Fibroblast of upper back skin (primary cell): ENCODE measurements around the gene QRFPR.
"Not testable (repeated sequence)": the region's sequence is repeated elsewhere in the genome, so short reads cannot be mapped to it uniquely, and the experiment has no call there.

Experiments used
- DNase-seq: peaks from one replicate; pipeline ENCODE4 v3.0.0-alpha.2; 2013

Gene QRFPR

DNA sequence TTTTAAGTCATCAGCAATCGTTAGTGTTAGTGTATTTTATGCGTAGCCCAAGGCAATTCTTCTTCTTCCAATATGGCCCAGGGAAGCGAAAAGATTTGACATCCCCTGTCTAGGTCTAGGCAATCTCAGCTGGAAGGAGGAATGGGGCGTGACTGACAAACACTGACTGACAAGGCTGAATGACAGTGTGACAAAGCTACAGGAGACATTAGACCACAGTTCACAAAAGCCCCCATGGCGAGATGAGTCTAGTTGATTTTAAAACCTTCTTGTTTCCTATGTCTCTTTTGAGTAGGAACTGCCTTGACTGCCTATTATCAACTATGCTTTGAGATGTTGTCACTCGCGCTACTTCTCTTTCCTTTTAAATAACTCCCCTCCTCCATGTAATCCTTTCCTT lies 42.3 kb downstream of the QRFPR start:
- no peak for DNase-seq

DNA sequence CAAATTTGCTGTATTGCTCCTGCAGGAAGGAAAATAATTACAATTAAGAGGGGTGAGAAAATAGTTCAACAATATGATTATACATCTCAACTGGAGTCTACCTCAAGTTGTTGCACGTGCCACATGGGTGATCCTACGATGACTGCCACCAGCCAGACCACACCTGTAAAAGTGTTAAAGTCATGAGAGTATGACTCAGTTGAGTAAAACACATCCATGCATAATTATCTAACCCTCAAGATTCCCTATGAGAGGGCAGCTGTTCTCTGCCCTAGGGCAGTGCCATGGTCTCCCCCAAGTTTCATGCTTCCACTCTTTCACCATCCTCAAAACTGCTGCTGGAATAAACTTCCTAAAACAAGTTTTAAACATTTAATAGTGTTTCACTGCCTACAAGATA lies 44.1 kb downstream of the QRFPR start:
- DNase-seq, result no peak

DNA sequence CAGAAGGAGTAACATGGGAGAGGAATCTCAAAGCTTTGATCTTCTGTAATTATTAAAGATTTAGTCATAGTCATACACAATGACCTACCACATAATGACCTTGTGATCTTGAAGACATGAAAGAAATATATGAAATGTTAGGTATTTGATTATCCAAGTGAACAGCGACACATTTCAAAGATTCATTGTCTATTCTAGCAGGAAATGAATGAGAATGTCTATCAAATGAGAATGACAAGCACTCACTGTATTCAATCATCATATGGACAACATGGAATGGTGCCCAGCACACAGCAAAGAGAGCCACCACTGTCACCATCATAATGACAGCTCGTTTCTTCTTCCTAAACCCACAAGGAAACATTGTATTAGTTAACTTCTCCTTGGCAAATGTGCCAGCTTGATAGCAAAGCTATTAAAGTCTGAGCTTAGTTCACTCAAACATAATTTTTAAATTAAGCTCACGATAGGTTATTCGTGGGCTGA lies 50.6 kb downstream of the QRFPR start:
- no peak for DNase-seq

DNA sequence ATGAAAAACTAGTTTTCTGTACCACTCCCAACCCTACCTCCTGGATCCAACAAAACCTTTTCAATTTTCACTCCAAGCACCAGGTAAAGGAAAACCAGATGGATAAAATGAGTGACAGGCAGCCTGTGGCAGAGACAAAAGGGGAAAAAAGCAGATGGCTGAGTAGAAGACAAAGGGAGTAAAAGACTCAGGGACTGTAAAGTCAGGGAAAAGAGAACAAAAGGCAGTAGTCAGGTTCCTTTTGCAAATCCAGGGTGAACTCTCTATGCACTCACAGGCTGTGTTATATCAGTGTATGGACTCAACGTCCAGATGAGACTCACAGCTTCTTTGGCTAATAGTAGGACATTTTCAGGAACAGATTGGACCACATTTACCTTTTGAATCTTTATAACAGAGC lies 54.2 kb downstream of the QRFPR start:
- no peak for DNase-seq

DNA sequence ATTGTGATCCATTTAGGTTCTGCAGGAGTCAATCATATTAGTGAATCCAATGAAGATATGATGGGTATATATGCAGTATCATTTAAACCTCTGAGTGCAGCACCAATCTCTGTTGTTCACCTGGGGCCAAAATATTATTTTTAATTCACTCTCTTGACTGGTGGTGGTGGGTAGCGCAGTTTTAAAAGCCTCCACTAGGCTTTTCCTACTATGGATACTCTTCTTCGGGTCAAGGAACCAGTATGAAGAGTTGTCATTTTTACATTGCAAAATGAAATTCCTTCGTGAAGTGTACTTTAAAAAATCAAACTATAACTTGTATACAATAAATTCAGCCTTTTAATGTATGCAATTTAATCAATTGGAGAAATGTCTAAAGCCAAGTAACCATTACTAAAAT lies 56.5 kb downstream of the QRFPR start:
- no peak for DNase-seq

- no peak for DNase-seq
These were observed 59.4 kb downstream of the QRFPR start for GRCh38 chr4:121321466-121321865.

DNA sequence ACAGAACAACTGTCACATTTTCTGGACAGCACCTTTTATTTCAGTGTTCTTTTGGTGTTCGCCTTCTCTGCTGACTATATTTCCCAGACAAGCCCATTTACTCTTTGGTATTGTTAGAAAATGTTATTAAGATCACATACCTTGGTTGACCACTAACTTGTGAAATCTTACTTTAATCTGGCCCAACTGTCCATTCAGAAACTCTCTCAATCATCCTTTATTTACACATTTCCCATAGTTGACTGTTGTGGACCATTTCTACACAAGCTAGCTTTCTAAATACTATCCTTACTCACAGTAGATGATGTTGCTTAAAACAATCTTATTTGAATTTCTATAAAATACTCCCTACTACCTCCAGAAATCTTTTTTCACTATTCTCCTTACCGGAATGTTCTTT lies 64.7 kb downstream of the QRFPR start:
- no peak for DNase-seq

DNA sequence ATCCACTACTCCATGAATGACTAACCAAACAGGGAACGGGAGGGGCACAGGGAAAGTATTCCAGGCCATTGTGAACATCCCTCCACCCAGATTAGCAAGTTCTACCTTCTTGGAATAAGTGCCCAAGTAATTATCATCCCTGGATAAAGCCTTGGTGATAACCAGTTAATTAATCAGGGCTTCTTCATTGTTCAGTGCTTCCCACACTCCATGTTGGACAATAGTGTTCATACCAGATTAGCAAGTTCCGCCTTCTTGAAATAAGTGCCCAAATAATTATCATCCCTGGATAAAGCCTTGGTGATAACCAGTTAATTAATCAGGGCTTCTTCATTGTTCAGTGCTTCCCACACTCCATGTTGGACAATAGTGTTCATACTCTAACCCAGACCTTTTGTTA lies 67.4 kb downstream of the QRFPR start:
- DNase-seq, result not testable (repeated sequence)

- no peak for DNase-seq
These were observed 72.0 kb downstream of the QRFPR start for GRCh38 chr4:121308828-121309227.

DNA sequence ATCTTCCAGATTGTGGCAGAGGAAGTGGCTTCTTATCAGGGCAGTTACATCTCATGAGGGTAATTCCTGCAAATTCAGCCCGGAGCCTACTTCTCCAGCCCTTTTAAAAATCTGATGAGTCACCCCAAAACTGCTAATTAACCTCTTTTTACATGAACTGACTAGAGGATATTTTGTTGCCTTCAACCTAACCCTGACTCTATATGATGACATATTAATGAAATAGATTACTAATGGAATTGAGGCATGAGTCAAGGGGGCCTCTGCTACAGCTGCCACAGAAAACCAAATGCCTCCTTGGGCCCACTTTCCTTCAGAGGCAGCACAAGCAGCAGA lies 72.5 kb downstream of the QRFPR start:
- DNase-seq, result peak; percentile 34

DNA sequence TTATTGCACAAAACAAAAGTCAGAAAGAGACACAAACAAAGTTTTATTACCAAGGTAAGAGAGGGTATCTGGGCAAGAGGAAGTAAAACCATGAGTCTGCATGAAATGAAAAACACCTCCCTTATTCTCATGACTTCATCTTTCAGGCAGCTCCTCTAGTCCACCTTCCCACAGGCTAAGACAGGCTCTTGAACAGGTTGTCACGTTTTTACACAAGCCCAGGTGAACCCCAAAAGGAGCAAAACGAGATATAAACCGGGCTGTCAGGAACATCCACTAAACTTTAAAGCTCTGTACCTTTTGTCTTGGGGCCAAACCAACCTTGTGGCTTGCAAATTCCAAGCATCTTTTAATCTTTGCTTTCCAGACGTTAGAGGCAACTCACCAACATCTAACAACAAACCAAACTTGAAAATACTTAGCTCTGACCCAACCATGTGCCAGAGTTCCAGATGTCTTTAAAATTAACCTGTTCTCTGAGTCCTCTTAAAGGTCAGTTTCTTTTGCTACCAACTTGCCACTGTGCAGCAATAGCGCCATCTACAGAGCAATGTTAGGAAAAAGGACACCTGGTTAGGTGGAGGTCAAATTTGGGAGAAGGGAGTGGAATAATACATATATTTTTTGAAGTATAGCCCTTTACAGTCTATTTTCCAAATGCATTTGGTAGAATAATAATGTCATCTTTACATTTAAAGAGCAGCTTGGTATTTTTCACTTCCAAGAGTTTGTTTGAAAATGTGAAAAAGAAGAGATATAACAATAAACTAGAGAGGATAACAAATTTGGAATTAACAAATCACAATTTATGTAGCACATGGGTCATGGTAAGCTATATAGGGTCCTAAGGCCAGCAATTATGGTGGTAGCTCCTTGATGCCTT lies 73.1 kb downstream of the QRFPR start:
- DNase-seq, result peak; percentile 56

- DNase-seq, result no peak
These were observed 73.9 kb downstream of the QRFPR start for GRCh38 chr4:121306931-121307330.

DNA sequence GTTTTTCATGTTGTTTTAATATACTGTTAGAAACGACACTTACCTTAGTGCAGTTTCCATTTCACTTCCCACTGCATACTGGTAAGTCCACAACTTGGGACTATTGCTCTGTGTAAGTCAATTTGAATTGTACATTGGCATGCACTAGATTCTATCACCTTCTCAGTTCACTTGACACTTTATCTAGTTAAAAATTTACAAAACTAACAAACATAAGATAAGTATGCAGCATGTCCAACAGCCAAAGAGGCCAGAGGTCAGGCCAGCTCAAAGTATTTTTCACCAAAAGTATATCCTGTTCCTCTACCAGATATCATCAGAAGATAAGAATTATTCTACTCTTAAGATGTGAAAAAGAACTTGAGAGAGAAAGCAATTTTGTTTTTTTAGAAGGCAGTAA lies 75.9 kb downstream of the QRFPR start:
- DNase-seq, result no peak

GRCh38 chr4:121299367-121299766 lies 81.5 kb downstream of the QRFPR start:
- no peak for DNase-seq

DNA sequence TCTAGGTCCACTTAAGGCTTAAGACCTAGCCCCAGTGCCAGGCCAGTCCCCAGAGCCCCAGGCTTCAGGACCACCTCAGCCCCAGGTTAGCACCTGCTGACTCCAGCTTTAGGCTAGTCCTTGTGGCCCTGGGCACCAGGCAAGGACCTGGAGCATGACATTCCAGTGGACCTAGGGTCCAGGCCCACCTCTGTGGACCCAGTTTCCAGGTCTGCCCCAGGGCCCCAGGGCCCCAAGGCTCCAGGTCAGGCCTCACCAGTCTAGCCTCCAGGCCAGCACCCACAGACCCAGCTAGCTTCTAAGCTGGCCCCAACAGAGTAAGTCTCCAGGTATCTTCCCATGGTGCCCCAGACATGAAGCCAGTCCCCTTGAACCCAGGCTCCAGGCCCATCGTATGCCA lies 97.5 kb downstream of the QRFPR start:
- no peak for DNase-seq

- DNase-seq, result no peak
These were observed 100.4 kb downstream of the QRFPR start for GRCh38 chr4:121280425-121280824.

GRCh38 chr4:121278811-121279368 lies 101.9 kb downstream of the QRFPR start:
- DNase-seq, result peak; percentile 13
